ENCODE results near the gene SH3BP4.

The SH3BP4 gene

GRCh38 chr2:234945339-234945873 is 6.4 kb upstream of the SH3BP4 start:
- no peak for FAIRE-seq

- no peak for FAIRE-seq
These were observed 4.3 kb upstream of the SH3BP4 start for GRCh38 chr2:234947556-234947955.

GRCh38 chr2:234949762-234950434 is 1.9 kb upstream of the SH3BP4 start:
- no peak for FAIRE-seq

GRCh38 chr2:234950435-234950729 is 1.4 kb upstream of the SH3BP4 start:
- FAIRE-seq, result no peak

- no peak for FAIRE-seq
These were observed 820 bp upstream of the SH3BP4 start for GRCh38 chr2:234950730-234951663.

GRCh38 chr2:234952270-234953115 is 676 bp downstream of the SH3BP4 start:
- FAIRE-seq, result no peak

- no peak for FAIRE-seq
These were observed 1.6 kb downstream of the SH3BP4 start for GRCh38 chr2:234953116-234954031.

- FAIRE-seq, result no peak
These were observed 2.8 kb downstream of the SH3BP4 start for GRCh38 chr2:234954551-234954992.

GRCh38 chr2:234955091-234955591 is 3.3 kb downstream of the SH3BP4 start:
- FAIRE-seq, result no peak

- no peak for FAIRE-seq
These were observed 4.2 kb downstream of the SH3BP4 start for GRCh38 chr2:234955971-234956509.

- FAIRE-seq, result no peak
These were observed 6.0 kb downstream of the SH3BP4 start for GRCh38 chr2:234957834-234958135.

- FAIRE-seq, result no peak
These were observed 6.5 kb downstream of the SH3BP4 start for GRCh38 chr2:234958311-234958710.

GRCh38 chr2:234958746-234959395 is 7.1 kb downstream of the SH3BP4 start:
- no peak for FAIRE-seq

GRCh38 chr2:234960175-234961088 is 8.6 kb downstream of the SH3BP4 start:
- no peak for FAIRE-seq

- no peak for FAIRE-seq
These were observed 10.0 kb downstream of the SH3BP4 start for GRCh38 chr2:234961784-234962183.

- no peak for FAIRE-seq
These were observed 12.2 kb downstream of the SH3BP4 start for GRCh38 chr2:234963773-234964615.

GRCh38 chr2:234964631-234965461 is 13.0 kb downstream of the SH3BP4 start:
- FAIRE-seq, result no peak

GRCh38 chr2:234966340-234966739 is 14.5 kb downstream of the SH3BP4 start:
- FAIRE-seq, result no peak
